ENCODE measurements around the gene IQCN.

DNA sequence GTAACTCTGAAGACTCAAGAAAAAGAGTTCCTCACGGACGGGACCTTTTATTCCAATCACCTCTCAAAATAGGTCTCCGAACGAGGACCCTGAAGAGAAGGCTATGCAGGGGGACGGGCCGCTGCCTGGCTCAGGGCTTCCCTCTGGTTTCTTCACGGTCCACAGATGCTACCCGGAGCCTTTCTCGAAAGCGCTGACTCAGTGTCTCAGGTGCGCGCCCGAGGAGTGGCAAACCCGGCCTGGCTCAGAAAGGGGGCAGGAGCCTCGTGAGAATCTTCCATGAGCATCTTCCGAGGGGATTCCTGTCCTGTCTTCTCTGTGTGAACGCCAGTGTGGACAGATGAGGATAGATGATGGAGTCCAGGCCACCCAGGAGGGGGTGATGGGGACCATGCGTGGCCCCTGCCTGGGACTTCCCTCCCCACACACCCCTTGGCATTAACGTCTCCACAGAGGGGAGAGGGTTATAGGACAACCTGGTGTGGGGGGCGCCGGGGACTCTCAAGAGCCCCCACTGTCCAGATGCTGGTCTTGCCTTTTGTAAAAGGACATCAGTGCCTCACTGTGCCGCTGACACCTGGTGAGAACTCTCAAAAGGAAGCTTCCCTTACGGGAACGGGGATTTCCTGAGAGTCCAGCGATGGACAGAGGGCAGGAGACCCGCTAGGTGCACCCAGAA lies 32.1 kb upstream of the IQCN start:
- TF ChIP-seq, protein P1, sequence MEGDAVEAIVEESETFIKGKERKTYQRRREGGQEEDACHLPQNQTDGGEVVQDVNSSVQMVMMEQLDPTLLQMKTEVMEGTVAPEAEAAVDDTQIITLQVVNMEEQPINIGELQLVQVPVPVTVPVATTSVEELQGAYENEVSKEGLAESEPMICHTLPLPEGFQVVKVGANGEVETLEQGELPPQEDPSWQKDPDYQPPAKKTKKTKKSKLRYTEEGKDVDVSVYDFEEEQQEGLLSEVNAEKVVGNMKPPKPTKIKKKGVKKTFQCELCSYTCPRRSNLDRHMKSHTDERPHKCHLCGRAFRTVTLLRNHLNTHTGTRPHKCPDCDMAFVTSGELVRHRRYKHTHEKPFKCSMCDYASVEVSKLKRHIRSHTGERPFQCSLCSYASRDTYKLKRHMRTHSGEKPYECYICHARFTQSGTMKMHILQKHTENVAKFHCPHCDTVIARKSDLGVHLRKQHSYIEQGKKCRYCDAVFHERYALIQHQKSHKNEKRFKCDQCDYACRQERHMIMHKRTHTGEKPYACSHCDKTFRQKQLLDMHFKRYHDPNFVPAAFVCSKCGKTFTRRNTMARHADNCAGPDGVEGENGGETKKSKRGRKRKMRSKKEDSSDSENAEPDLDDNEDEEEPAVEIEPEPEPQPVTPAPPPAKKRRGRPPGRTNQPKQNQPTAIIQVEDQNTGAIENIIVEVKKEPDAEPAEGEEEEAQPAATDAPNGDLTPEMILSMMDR (IDR thresholded peaks at IDR 0.05) = no peak
- TF ChIP-seq POLR2A (IDR thresholded peaks at IDR 0.05) = no peak

All from uterus (tissue), 2 donors.